ENCODE data around the gene ZNF236. TPM values are rescaled to one million over a fixed set of nuclear protein-coding genes. Genes with fewer than 3 reads are reported as not detected.
"Not testable (repeated sequence)": the region's sequence is repeated elsewhere in the genome, so short reads cannot be mapped to it uniquely, and the experiment has no call there.

ZNF236 gene
- total RNA-seq, 2 experiments from 2014 or later = 14.4 to 15.6 TPM

GRCh38 chr18:76958692-76959341, 136.5 kb downstream of the ZNF236 start:
- H3K4me1 Mint-ChIP-seq (ENCODE audit: low read depth) = peaks cover 12% of the 10 kb centered on the region
- H3K36me3 Mint-ChIP-seq = peaks cover 55% of the 10 kb centered on the region
- ChIA-PET CTCF (interaction anchor here (1.1 kb wide), 1 partner anchor 24 kb away, joined by 3 read pairs; no protein-coding TSS in a partner anchor), POLR2A (no interaction called here)
- no peak for DNase-seq
- H3K27me3 Mint-ChIP-seq = no peaks in the 10 kb centered on the region
- H3K9me3 Mint-ChIP-seq = no peaks in the 10 kb centered on the region
- H3K4me3 Mint-ChIP-seq = no peak overlapping the region
- H3K27ac Mint-ChIP-seq = no peak overlapping the region
- intact Hi-C loops (cut with micrococcal nuclease) = no loop called here

- ChIA-PET POLR2A (no interaction called here), CTCF (interaction anchor here (1.1 kb wide), 1 partner anchor 24 kb away, joined by 3 read pairs; no protein-coding TSS in a partner anchor)
- intact Hi-C loops (cut with micrococcal nuclease) = no loop called here
- Mint-ChIP-seq H3K27ac (no peak overlapping the region), H3K4me1 (ENCODE audit: low read depth) (peaks cover 16% of the 10 kb centered on the region), H3K9me3 (no peaks in the 10 kb centered on the region), H3K4me3 (no peak overlapping the region), H3K36me3 (peaks cover 57% of the 10 kb centered on the region), H3K27me3 (no peaks in the 10 kb centered on the region)
- DNase-seq = no peak
Measured at GRCh38 chr18:76959605-76960004, 137.2 kb downstream of the ZNF236 start.

GRCh38 chr18:76960528-76961035, 138.2 kb downstream of the ZNF236 start:
- Mint-ChIP-seq H3K9me3 (no peaks in the 10 kb centered on the region), H3K27me3 (no peaks in the 10 kb centered on the region), H3K27ac (no peak overlapping the region), H3K4me3 (no peak overlapping the region), H3K36me3 (peaks cover 63% of the 10 kb centered on the region), H3K4me1 (ENCODE audit: low read depth) (peaks cover 16% of the 10 kb centered on the region)
- intact Hi-C loops (cut with micrococcal nuclease) = no loop called here
- ChIA-PET POLR2A (no interaction called here), CTCF (no interaction called here)
- no peak for DNase-seq

DNA sequence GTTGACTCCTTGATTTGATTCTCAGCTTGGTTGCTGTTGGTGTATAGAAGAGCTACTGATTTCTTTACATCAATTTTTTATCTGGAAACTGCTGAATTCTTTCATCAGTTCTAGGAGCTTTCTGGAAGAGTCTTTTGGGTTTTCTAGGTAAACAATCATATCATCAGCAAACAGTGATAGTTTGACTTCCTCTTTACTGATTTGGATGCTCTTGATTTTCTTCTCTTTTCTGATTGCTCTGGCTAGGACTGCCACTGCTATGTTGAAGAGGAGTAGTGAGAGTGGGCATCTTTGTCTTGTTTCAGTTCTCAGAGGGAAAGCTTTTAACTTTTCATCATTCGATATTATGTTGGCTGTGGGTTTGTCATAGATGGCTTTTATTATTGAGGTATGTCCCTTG, 140.5 kb downstream of the ZNF236 start:
- Mint-ChIP-seq H3K27me3 (no peaks in the 10 kb centered on the region), H3K9me3 (no peaks in the 10 kb centered on the region), H3K36me3 (peaks cover 51% of the 10 kb centered on the region), H3K4me3 (no peak overlapping the region), H3K4me1 (ENCODE audit: low read depth) (peaks cover 16% of the 10 kb centered on the region), H3K27ac (no peak overlapping the region)
- no peak for DNase-seq
- CTCF ChIA-PET = interaction anchor here (1.0 kb wide), 1 partner anchor 37 kb away, joined by 3 read pairs; no protein-coding TSS in a partner anchor
- POLR2A ChIA-PET = no interaction called here
- intact Hi-C loops (cut with micrococcal nuclease) = no loop called here

GRCh38 chr18:76963936-76964335, 141.6 kb downstream of the ZNF236 start:
- intact Hi-C loops (cut with micrococcal nuclease) = no loop called here

GRCh38 chr18:76965555-76966151, 143.3 kb downstream of the ZNF236 start:
- H3K9me3 Mint-ChIP-seq; CTCF ChIA-PET; intact Hi-C loops (cut with micrococcal nuclease); DNase-seq; POLR2A ChIA-PET; H3K27ac Mint-ChIP-seq; H3K27me3 Mint-ChIP-seq; H3K4me3 Mint-ChIP-seq: not testable (repeated sequence)
- H3K36me3 Mint-ChIP-seq = peaks cover 36% of the 10 kb centered on the region
- H3K4me1 Mint-ChIP-seq (ENCODE audit: low read depth) = peaks cover 16% of the 10 kb centered on the region

More at GRCh38 chr18:76963936-76964335, 141.6 kb downstream of the ZNF236 start:
- ChIA-PET POLR2A (no interaction called here), CTCF (interaction anchor here (1.0 kb wide), 1 partner anchor 36 kb away, joined by 3 read pairs; no protein-coding TSS in a partner anchor)
- no peak overlapping the region for H3K27ac Mint-ChIP-seq
- H3K36me3 Mint-ChIP-seq = peaks cover 49% of the 10 kb centered on the region
- DNase-seq = no peak
- no peaks in the 10 kb centered on the region for H3K27me3 Mint-ChIP-seq
- no peak overlapping the region for H3K4me3 Mint-ChIP-seq
- peaks cover 16% of the 10 kb centered on the region for H3K4me1 Mint-ChIP-seq (ENCODE audit: low read depth)
- no peaks in the 10 kb centered on the region for H3K9me3 Mint-ChIP-seq

GRCh38 chr18:76967299-76967698, 144.9 kb downstream of the ZNF236 start:
- CTCF ChIA-PET = interaction anchor here (1.0 to 1.9 kb wide), 2 partner anchors 17 to 45 kb away, joined by 4 to 6 read pairs; no protein-coding TSS in a partner anchor
- intact Hi-C loops (cut with micrococcal nuclease); H3K9me3 Mint-ChIP-seq; POLR2A ChIA-PET; DNase-seq; H3K4me3 Mint-ChIP-seq; H3K27me3 Mint-ChIP-seq; H3K27ac Mint-ChIP-seq: not testable (repeated sequence)
- Mint-ChIP-seq H3K4me1 (ENCODE audit: low read depth) (peaks cover 18% of the 10 kb centered on the region), H3K36me3 (peaks cover 22% of the 10 kb centered on the region)

GRCh38 chr18:76967721-76968472, 145.5 kb downstream of the ZNF236 start:
- no peaks in the 10 kb centered on the region for H3K9me3 Mint-ChIP-seq
- intact Hi-C loops (cut with micrococcal nuclease) = no loop called here
- H3K36me3 Mint-ChIP-seq = peaks cover 16% of the 10 kb centered on the region
- H3K4me1 Mint-ChIP-seq (ENCODE audit: low read depth) = peaks cover 15% of the 10 kb centered on the region
- ChIA-PET CTCF (interaction anchor here (1.0 to 1.9 kb wide), 2 partner anchors 16 to 45 kb away, joined by 4 to 6 read pairs; no protein-coding TSS in a partner anchor), POLR2A (no interaction called here)
- no peak overlapping the region for H3K27ac Mint-ChIP-seq
- H3K4me3 Mint-ChIP-seq = no peak overlapping the region
- DNase-seq = no peak
- H3K27me3 Mint-ChIP-seq = no peaks in the 10 kb centered on the region

DNA sequence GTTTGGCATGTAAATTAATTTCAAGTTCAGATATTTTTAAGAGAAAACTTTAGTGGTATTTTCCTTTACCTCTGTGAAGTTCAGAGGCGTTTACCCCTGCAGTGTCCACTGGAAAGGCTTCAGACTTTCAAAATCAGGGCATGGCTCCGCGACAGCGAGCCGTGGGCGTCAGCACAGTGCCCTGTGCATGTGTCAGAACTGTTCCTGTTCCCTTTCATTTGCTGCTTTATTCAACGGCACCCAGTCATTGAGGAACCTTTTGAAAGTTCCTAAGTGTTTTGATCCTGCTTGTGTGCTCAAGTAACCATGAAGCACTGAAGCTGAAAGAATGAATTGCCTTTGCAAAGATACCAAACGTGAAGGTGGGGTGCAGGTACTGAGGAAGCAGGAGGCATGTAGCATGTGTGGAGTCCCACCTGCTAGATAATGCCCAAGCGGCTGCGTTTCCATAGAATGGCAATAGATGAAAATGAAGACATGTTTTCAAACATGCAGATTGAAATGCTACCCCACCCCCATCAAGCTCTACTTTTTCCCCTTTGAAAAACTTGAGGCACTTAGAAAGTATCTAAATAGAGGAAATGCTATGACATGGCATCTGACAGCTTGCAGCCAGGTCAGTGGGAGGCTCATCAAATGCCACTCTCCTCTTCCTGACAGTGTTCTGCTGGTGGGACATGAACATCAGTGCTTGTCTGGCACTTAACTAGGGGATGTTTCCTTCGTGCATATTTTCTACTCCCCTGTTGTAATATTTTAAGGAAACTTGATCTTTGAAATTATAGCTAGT, 148.6 kb downstream of the ZNF236 start:
- CTCF ChIA-PET = interaction anchor here (1.0 to 1.1 kb wide), 2 partner anchors 12 to 168 kb away, joined by 4 to 6 read pairs; no protein-coding TSS in a partner anchor
- Mint-ChIP-seq H3K36me3 (peaks cover 2% of the 10 kb centered on the region), H3K27ac (no peak overlapping the region), H3K4me3 (no peak overlapping the region), H3K9me3 (no peaks in the 10 kb centered on the region), H3K4me1 (ENCODE audit: low read depth) (peaks cover 2% of the 10 kb centered on the region), H3K27me3 (no peaks in the 10 kb centered on the region)
- POLR2A ChIA-PET = no interaction called here
- no peak for DNase-seq
- intact Hi-C loops (cut with micrococcal nuclease) = no loop called here

DNA sequence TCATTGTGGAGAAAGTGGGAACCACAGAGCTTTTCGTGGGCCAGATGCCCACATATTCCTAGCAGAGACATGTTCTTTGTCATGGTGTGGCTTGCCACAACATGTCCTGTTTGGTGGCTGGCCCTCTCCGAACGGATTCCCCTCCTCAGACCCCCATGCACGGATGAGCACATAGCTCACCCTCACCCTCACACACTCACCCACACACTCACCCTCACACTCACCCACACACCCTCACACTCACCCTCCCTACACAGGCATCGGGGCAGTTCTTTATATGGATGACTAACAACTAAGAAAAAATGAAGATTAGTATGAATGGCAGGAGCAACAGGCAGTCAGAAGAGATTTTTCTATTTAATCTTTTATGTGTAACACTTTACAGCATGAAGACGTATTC, 149.9 kb downstream of the ZNF236 start:
- intact Hi-C loops (cut with micrococcal nuclease) = no loop called here
- Mint-ChIP-seq H3K27ac (no peak overlapping the region), H3K4me1 (ENCODE audit: low read depth) (peaks cover 2% of the 10 kb centered on the region), H3K36me3 (peaks cover 2% of the 10 kb centered on the region), H3K4me3 (no peak overlapping the region), H3K27me3 (no peaks in the 10 kb centered on the region), H3K9me3 (no peaks in the 10 kb centered on the region)
- POLR2A ChIA-PET = no interaction called here
- no peak for DNase-seq
- CTCF ChIA-PET = interaction anchor here (1.1 kb wide), 1 partner anchor 11 kb away, joined by 4 read pairs; no protein-coding TSS in a partner anchor

DNA sequence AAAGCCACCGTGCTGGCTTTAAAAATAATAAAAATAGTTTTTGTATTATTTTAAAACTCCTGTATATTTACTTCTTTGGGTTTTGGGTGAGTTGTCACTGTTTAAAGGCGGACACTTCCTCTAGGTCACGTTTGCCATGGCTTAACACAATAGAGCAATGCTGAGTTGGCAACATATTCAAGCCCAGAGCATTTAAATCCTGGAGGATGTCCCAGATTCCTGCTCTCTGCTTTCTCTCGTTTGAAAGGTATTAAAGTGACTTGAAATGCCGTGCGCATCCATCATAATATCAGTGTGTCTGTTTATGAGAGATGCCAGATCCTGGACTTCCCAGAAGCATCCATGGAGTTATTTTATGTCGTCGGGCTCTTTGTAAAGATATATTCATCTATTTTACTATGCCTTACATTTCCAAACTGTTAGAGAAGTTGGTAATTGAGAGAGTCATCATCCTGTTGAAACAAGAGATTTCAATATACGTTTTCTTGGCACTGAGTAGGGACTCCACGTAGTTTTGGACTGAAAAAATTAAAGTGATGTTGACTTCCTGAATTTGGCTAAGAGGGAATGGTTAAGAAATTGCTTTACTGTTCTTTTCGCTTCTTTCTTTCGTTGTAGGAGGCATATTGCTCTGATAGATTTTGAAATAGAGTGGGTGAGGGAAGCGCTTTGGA, 150.6 kb downstream of the ZNF236 start:
- Mint-ChIP-seq H3K27me3 (no peaks in the 10 kb centered on the region), H3K9me3 (no peaks in the 10 kb centered on the region), H3K4me1 (ENCODE audit: low read depth) (peaks cover 2% of the 10 kb centered on the region), H3K36me3 (peaks cover 2% of the 10 kb centered on the region), H3K27ac (no peak overlapping the region), H3K4me3 (no peak overlapping the region)
- no peak for DNase-seq
- ChIA-PET CTCF (no interaction called here), POLR2A (no interaction called here)
- intact Hi-C loops (cut with micrococcal nuclease) = no loop called here
